ENCODE measurements around the gene AKAP6.
"Not testable (repeated sequence)": the region's sequence is repeated elsewhere in the genome, so short reads cannot be mapped to it uniquely, and the experiment has no call there.

The AKAP6 gene

DNA sequence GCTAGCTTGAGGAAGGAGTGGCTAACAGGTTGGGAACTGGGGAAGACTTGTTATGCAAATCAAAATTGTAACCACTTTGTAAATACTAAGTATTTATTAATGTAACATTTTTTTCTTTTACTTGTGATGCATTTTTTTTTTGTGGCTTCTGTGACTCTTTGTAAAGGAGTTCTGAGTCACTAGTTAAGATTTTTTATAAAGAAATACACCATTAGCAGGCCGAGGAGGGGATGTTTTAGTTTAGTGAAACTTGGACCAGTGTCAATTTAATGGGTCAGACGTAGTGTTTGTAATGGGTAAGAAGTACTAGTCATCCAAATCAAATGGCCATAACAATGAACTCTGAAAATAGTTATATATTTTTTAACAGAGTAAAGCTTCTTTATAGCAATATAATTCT lies 43.1 kb downstream of the AKAP6 start:
- no peak for DNase-seq (ENCODE audit: low read depth in 2 of 2, low spot score in 1 of 2)

DNA sequence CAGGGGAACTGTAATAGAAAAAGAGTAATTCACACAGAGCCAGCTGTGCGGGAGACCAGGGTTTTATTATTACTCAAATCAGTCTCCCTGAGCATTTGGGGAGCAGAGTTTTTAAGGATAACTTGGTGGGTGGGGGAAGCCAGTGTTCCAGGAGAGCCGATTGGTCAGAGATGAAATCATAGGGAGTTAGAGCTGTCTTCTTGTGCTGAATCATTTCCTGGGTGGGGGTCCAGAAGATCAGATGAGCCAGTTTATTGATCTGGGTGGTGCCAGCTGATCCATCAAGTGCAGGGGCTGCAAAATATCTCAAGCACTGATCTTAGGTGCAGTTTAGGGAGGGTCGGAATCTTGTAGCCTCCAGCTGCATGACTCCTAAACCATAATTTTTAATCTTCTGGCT lies 44.1 kb downstream of the AKAP6 start:
- DNase-seq (ENCODE audit: low read depth in 2 of 2, low spot score in 1 of 2) = not testable (repeated sequence)

DNA sequence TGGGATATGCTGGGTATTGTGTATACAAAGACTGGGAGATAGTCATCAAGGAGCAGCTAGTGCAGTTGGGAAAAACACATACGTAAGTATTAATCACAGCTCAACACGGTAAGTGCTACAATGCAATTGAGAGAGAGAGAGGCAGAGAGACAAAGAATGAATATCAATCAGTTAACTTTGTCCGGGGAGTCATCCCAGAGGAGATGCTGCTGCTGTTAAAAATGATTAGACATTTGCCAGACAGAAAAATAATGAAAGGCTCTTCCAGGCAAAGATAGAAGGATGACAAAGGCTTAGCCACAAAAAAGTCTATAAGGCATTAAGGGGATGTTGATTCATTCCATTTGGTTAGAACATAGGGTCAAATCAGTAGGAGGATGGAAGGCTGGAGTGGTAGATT lies 45.1 kb downstream of the AKAP6 start:
- no peak for DNase-seq (ENCODE audit: low read depth in 2 of 2, low spot score in 1 of 2)

DNA sequence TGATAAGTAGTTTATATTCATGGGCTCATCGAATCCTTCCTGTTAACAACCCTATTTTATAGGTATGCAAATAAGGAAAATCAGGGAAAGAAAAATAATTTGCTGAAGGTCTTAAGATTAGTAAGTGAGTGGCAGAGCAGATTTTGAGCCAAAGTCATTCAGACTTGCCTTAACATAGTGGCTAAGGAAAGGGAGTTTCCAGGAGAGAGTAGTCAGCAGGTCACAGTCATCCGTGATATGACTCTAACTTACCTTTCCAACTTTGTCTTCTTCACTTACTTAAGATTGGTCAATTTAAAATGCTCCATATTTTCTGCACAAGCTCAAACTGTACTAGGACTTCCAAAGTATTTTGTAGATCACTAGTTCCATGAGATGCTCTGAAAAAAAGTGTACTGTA lies 46.6 kb downstream of the AKAP6 start:
- no peak for DNase-seq (ENCODE audit: low read depth in 2 of 2, low spot score in 1 of 2)

DNA sequence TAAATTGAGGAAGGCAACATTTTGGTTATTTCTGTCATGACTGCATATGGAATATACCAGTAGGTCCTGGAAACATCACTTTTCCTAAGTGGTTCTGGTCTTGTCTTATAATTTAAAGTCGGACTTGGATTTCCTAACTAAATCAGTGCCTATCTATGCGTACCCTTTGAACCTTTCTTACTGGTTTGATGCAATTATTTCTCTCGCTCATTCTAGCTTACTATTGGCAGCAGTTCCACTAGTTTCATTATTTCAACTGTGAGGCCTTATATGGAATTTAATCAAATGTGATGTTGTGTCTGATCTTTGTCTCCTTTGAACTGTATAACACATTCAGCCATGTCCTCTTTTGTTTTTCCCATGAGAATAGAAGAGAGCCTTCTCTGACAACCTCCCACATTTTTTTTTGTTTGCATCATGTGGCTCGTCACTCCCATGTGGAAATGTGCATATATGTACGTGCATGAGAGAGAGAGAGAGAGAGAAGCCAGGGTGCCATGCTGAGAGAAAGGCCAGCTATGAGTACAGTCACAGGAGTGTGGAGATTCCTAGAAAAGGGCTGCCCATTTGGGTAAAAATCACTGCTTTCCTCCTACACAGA lies 48.0 kb downstream of the AKAP6 start:
- no peak for DNase-seq (ENCODE audit: low read depth in 2 of 2, low spot score in 1 of 2)

DNA sequence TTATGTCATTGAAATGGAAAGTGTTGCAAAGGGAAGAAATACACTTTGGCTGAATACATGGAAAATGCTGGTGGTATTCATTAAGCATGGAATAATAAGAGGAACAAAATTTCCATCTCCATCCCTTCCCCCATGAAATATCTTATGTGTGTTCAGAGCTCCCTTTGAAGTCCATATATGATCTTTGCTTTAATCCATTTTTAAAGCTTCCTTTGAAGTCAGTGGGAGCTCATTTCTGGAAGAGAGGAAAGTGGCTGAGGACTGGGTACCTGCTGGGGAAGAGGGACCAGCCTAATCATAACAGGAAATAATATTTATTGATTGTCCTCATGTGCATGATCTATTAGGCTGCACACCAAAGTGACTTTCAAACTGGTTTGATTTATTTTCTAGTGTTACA lies 49.2 kb downstream of the AKAP6 start:
- DNase-seq (ENCODE audit: low read depth in 2 of 2, low spot score in 1 of 2) = no peak

DNA sequence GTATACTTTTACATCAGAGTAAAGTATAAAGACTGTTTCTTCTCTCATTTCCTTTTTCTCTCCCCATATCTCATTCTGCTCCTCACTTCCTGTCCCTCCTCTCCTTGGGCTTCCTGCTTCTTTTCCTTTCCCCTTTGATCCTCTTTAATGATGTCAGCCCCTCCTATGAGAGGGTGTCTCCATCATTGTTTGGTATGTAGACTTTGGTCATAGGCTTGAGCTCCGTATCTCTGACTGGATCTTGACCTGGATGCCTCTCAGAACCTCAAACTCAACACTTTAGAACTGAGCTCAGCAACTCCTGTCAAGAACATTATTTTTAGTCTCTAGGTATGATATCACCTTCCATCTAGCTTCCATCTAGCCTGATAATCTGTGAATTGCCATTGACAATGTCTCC lies 50.3 kb downstream of the AKAP6 start:
- no peak for DNase-seq (ENCODE audit: low read depth in 2 of 2, low spot score in 1 of 2)

DNA sequence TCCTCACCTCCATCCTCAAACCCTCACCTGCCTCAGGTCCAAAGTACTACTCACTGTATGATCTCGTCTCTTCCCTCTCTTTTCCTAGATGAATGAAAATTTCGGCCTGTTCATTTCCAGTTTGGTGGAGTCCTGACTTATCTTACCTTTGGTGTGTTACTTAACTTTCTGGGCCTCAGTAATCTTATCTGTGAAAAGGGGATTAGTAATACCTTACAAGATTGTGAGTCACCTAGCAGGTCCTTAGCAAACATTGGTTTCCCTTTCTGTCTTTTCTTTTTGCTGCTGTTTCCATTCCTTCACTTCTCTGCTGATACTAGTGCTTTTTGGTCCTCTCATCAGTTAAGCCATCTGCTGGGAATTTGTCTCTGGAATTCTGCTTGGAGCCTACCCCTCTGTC lies 52.8 kb downstream of the AKAP6 start:
- DNase-seq (ENCODE audit: low read depth in 2 of 2, low spot score in 1 of 2) = no peak

DNA sequence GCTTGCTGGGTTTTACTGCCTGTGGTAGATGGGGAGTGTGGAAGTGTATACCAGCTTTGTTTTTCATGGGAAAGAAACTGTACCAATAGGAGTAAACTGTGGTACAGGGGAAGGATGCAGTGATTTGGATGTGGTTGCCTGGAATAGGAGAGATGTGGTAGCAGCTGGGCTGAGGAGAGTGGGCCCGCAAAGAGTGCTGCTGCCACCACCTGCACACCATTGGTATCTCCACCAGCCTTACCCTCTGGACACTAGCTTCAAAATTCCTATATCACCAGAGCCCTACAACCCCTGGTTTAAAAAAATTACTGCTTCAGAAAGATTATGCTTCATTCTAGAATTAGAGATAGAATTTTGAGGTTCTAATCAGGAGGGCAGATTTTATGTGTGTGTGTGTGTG lies 53.6 kb downstream of the AKAP6 start:
- DNase-seq (ENCODE audit: low read depth in 2 of 2, low spot score in 1 of 2) = no peak

DNA sequence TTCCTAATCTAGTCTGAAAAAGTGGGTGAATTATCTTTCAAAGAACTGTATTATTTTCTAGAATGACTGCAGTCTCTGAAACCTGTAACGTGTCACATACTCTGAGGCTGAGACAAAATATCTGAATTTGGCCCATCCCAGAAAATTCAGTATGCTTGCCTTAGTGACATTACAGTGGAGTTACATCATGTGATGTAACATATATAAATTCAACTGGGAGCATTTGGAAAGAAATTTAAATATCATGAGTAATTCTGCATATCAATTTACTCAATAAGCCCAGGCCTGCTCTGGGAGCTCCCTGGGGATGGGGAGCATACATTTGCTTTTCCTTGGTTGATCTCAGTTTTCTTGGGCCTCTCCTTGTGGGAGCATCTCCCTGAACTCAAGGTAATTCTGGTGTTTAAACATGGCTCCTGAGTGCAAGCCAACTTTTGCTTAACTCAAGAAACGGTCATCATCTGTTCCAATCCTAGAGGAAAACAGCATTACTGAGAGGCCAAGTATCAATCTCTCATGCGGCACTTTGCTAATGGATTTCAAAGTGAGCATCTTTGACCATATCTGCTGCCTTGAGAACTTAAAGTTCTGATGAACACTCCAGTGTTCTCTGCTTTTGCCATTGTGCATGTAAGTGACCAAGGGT lies 54.4 kb downstream of the AKAP6 start:
- DNase-seq (ENCODE audit: low read depth in 2 of 2, low spot score in 1 of 2) = no peak

DNA sequence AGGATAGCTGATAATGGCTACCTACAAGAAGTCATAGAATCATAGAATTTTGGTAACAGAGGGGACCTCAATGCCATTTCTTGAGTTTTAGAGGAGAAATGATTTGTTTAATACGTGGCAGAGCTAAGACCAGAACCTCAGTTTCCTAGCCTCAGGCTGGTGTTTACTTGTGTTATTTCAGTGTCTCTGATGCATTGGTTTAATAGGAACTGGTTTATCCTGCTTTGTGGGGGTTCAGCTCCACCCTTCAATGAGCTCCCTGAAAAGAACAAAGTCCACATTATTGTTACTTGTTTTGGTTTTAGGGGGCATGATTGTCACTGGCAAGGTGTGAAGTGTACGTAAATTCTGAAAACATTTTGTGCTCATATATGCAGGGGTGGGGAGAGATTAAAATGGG lies 55.4 kb downstream of the AKAP6 start:
- no peak for DNase-seq (ENCODE audit: low read depth in 2 of 2, low spot score in 1 of 2)

DNA sequence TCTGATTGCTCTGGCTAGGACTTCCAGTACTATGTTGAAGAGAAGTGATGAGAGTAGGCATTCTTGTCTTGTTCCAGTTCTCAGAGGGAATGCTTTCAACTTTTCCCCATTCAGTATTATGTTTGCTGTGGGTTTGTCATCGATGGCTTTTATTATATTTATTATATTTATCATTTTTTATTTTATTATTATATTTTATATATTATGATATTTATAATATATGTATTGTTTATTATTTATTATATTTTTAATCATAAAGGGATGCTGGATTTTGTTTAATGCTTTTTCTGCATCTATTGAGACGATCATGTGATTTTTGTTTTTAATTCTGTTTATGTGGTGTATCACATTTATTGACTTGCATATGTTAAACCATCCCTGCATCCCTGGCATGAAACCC lies 58.2 kb downstream of the AKAP6 start:
- not testable (repeated sequence) for DNase-seq (ENCODE audit: low read depth in 2 of 2, low spot score in 1 of 2)

DNA sequence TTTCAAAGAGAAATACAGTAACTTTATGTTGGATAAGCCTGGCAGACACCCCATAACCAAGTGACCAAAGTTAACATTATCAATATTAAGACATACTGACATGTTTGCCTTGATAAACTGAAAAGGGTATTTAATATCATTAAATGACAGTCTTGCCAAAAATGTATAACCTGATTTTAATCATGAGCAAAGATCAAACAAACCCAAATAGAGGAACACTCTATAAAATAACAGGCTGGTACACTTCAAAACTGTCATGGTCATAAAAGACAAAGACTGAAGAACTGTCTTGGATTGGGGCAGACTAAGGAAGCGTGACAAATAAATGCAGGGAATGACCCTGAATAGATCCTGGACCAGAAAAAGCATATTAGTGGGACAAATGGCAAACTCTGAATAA lies 64.0 kb downstream of the AKAP6 start:
- DNase-seq (ENCODE audit: low read depth in 2 of 2, low spot score in 1 of 2) = no peak

DNA sequence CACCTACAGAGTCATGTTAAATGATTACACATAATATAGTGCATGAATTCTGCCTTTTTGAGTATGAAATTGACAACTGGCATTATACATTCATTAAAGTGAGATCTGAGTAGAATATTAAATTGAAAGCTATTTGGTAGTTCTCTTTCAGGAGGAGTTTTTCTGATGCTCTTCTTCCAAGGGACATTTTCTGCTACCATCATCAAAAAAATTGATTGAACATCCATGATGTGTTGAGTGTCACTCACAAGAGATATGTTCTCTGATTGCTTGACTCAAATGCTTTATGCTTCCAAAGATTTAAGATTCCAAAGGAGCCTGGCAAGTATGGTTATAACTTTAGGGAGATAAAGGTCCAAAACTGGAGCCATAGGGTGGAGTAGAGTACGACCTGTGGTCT lies 64.9 kb downstream of the AKAP6 start:
- no peak for DNase-seq (ENCODE audit: low read depth in 2 of 2, low spot score in 1 of 2)

DNA sequence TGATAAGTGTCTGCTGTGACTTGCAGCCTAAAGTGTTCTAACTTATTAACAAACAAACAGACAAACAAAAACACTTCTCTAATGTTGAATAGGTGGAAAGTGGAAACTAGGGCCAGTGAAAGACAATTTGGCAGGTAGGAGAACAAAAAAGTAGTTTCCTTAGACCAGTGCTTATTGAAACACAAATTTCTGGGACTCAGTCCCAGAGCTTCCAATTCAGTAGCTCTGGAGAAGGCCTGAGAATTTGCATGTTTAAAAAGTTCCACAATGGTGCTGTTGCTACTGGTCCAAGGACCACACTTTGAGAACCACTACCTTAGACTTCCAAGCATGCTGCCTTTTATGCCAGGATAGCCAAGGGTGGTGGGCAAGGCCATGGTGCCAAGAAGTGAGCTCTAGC lies 67.8 kb downstream of the AKAP6 start:
- DNase-seq (ENCODE audit: low read depth in 2 of 2, low spot score in 1 of 2) = no peak

DNA sequence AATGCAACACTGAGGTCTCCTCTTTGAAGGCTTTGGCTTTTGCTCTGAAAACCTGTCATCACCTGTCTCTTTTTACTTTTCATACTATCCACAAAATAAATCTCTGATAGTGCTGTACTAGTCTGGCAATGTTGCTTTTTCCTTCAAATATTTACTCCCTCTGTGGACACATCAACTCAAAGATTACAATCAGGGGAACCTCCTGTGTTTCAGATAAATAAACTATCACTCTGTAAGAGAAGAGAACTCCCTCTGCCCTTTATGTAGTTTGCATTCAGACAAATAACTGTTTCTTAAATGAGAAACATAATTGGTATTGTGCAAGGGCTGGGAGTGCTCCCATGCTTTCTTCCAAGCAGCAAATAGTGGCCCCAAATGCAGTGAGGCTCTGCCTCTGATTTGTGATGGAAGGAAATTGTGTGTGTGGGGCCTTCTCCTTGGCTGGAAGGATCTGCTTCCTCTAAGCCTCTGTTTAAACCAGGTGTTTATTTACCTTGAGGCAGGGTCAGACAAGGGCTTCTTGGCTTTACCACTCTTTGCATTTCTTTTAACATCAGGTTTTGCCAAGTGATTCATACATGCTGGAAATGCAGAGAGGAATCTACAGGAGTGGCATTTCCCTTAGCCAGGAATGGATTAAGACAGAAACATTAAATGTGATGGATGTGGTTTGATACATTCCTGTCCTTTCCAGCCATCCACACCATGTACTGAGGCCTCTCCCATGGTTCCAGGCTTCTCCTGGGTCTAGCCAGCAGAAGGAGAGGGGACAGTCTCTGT lies 69.0 kb downstream of the AKAP6 start:
- DNase-seq (ENCODE audit: low read depth in 2 of 2, low spot score in 1 of 2) = no peak

DNA sequence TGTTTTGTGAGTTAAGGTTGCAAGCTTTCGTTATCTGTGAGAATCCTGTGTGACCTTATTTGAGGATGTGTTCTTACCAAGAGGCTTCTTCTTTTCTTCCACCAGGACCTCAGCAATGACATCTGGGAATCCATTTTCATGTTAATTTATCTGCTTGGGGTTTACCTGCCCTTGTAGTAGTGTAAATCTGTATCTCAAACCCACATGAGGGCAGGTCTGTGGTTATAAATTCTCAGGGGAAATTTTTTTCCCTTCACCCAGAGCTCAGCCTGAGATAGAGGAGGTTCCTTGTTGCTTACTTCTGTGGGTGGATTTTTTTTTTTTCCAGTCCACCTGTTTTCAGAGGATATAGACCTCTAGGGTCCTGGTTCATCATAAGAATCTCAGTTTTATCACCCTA lies 70.8 kb downstream of the AKAP6 start:
- DNase-seq (ENCODE audit: low read depth in 2 of 2, low spot score in 1 of 2) = no peak

DNA sequence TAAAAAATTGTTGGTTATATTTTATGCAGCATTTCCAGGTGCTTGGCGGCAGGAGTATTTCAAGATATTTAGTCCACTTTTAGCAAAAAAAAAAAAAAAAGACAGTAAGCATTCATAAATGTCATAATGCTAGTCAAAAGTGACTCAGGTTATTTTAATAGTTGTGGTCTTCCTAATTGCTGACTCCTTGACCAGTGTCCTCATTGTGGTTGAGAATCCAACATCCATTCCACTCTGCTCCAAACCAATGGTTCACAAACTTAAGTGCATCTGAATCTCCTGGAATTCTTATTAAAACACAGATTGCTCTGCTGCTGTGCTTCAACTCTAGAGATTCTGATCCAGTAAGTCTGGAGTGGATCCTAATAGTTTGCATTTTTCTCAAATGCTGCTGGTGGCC lies 71.4 kb downstream of the AKAP6 start:
- no peak for DNase-seq (ENCODE audit: low read depth in 2 of 2, low spot score in 1 of 2)

DNA sequence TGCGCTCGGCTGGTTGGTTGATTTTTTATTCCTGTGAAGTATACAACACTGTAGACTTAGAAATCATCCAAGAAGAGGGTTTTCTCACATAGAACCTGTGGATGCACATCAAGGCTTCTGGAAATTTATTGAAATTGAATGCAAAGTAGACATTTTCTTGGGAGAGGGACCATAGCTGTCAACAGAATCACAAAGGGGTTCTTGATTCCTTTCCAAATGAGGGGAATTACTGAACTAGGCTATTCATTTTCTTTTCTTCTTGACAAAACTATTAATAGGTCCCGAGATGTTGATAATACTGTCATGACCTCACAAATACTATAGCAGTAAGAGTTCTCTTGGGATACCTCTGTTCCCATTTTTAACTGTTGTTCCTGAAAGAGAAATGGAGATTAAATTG lies 73.9 kb downstream of the AKAP6 start:
- no peak for DNase-seq (ENCODE audit: low read depth in 2 of 2, low spot score in 1 of 2)

DNA sequence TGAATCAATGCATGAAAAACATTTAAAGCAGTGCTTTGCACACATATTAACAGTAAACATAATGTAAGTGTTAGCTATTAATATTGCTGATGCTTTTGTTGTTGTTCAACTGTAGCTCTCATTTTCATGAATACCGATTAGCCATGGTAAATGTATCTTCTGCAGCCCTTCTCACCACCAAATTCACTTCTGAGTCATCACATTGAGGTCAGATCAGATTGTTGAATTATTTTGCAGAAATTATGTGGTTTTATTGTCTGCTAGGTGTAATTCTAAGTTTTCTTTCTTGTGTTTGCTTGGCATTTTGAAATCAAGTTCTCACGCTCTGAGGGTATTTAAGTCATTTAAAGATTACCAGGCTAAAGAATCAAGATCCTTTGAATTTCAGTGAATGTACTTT lies 74.6 kb downstream of the AKAP6 start:
- no peak for DNase-seq (ENCODE audit: low read depth in 2 of 2, low spot score in 1 of 2)

DNA sequence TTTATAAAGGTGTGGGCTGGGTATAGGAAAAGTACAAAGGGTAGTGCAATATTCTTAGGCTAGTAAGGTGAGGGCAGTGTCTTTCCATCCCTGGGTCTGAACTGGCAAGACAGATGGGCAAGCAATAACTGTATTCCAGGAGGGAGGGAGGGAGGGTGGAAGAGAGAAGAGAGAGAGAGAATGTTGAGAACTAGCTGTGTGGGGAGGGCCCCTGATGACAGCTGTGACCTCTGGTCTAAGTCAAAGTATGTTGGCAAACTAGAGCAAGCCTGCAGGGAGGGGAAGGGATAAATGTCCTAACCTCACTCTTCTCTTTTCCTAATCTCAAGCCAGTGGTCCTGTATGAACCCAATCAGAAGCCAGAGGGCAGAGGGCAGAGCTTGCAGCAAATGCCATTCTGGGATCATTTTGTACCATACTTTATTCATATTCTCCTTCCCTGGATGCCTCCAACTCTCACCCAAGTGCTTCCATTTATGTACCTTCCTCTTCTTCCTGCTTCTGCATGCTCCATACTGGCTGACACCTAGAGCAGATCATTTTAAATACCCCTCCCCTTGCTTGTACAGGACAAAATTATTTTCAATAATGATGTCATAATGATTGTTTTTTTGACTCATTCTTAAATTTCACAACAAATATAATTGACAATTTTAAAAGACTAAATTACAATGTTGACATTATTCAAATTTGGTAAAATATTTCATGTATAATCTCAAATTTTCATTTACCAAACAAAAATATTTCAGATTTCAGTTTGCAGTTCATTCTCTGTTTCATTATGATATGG lies 75.9 kb downstream of the AKAP6 start:
- no peak for DNase-seq (ENCODE audit: low read depth in 2 of 2, low spot score in 1 of 2)

DNA sequence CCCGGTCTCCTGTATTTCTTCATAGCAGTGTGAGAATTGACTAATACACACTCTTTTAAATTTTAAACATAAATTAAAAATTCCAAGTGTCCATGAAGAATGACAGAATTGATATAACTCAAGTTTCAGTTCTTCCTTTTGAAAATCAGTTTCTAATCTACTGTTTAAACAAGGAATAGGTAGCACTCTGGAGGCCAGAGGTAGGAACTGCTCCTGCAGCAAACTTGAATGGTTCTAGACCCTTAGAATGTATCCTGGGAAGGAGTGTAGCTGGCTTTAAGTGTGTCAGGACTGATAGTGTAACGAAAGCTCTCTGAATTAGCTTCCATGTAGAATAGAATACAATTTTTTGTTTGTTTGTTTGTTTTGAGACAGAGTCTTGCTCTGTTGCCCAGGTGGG lies 76.8 kb downstream of the AKAP6 start:
- DNase-seq (ENCODE audit: low read depth in 2 of 2, low spot score in 1 of 2) = no peak
